GM19239 (cell line): ENCODE results near the gene C2CD4B.

Experiments
- DNase-seq: peaks from one replicate; pipeline ENCODE4 v3.0.0; 2011; ENCODE audit warnings: low spot score; ENCODE audit not compliant: insufficient read length
- FAIRE-seq: peaks from 2 replicates; lab custom pipeline; 2011; peaks lifted over from hg19 to GRCh38; lab: Jason Lieb, UNC

The C2CD4B gene

DNA sequence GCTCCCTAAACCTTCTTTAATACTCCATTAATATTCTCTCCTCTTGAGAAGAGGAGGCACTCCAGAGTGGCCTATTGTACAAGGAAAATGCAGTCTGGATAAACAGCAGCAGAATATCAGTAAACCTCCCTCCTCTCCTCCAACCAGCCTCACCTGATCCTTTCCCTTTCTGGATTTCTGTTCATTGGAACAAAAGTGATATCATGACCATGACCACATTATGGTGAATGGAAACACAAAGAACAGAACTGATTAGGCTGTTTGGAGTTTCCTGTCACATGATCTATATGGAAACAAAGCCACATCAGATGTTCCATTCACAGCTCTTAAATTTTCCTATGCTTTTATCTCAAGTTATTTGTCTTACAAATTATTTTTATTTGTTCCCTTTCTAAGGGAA, 14.6 kb downstream of the C2CD4B start:
- DNase-seq (no peak), FAIRE-seq (no peak)

DNA sequence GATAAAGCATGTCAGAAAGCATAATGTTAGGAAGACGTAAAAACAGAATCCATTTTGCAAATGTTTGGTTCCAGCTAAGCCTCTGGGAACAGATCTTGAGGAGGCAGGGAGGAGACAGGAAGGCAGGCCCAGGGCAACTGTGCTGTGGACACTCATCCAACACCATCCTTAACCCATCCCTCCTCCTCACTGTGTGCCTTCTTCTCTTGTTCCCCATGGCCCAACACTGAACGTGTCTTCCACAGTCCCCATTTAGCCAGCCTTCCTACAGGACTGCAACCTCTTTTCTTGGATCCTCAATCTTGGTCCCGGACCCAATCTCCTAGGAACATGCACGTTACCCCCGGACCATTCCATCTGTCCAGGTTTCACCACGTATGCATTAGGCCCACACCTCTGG, 15.4 kb downstream of the C2CD4B start:
- FAIRE-seq = no peak
- no peak for DNase-seq

DNA sequence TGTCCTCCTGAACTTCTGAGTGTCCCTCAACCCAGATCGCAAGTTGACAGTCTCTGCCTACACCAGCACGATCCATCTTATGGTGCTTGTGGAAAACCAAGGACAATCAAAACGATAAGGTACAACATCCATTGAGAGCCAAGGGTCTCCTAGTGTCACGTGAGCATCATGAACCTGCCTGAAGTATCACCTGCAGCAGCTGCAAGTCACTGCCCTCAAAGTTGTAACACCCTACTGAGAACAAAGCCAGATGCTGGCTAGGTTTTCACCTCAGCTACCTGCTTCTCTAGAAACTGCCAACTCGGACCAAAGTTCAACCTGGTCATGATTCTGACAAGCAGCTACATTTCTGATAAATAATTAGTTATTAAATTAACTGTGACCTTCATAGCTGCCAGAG, 17.5 kb downstream of the C2CD4B start:
- DNase-seq (no peak), FAIRE-seq (no peak)

DNA sequence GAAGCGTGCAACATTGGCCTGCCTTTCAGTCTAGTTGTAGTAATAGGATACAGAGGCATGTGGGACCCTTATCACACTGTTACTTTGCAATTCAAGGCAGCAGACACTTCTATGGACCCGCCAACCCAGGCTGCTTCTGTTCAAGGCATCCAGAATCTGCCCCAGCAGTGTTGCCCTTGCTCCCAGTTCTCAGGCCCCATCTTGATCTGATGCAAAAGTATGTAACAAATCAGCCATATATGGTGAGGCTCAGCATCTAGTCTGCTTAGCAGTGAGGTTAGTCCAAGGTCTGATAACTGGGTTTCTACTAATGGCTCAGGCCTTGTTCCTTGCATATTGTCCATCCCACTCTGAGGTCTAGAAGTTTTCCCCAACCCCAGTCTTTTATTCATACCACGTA, 17.9 kb downstream of the C2CD4B start:
- FAIRE-seq (no peak), DNase-seq (no peak)

DNA sequence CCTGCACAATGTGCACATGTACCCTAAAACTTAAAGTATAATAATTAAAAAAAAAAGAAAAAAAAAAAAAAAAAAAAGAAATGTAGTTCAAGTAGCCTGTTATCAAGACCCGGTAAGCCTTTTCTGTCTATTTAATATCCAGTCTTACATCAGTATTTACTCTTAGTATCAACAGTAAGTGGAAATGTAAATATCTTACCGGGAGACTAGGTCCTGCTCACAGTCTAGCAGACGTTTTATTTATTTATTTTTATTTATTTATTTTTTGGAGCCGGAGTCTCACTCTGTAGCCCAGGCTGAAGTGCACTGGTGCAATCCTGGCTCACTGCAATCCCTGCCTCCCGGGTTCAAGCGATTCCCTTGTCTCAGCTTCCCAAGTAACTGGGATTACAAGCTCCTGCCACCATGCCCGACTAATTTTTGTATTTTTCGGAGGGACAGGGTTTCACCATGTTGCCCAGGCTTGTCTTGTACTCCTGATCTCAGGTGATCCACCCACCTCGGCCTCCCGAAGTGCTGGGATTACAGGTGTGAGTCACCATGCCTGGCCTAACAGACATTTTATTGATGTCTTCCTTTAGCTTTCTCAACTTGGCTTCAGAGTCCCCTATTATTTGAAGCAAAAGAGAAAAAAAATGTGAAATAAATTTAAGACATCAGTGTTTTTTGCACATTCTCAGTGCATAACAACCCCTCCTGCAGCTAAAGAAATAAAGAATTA, 19.9 kb downstream of the C2CD4B start:
- FAIRE-seq (no peak), DNase-seq (no peak)

DNA sequence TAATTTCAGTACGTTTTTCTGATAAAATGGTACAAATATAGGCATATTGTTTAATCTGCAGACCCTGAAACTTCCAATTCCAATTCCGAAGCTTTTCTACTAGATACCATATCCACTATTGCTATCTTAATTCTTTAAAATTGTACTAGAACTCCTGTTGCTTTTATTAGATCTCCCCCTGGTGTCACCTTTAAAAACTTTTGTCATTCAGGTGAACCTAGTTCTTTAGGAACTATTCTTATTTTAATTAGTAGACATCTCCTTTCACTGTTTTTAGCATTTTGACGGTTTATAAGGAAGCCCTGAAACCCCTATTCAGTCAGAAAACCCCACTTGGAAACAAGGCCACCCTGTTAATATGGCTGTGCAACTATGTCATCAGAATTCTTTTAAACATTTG, 22.3 kb downstream of the C2CD4B start:
- DNase-seq = no peak
- no peak for FAIRE-seq

DNA sequence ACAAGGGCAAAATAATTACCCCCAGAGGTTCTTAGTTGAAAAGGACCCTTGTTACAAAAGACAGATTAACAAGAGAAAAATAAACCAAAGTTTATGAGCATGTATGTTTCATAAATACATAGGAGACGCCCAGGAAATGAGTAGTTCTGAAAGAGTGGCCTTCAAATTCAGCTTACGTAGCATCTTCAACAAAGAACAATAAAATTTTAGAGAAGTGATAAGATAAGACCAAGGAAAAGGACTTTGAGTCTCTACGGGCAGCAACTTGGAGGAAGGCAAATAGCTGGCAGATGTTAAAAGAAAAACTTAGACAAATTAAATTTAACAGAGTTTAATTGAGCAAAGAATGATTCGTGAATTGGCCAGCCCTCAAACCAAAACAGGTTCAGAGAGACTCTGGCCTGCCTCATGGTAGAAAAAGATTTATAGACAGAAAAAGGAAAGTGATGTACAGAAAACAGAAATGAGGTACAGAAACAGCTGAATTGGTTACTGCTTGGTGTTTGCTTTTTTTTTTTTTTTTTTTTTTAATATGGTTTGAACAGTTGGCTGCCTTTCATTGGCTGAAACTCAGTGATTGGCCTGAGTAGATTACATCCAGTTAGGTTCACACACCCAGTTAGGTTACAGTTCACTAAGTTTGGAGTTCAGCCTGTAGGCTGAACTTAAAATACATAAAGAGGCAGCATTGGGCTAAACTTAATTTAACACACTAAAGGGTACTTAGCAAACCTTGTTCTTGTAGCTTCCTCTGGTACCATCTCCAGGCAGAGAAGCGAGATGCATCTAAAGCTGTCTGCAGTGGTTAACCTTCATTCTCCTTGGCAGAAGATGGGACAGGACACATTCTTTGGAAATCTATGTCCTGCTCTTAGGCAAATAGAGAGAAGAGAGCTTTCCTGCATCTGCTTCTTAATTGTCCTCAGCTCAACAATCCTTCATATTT, 23.2 kb downstream of the C2CD4B start:
- DNase-seq (no peak), FAIRE-seq (no peak)

DNA sequence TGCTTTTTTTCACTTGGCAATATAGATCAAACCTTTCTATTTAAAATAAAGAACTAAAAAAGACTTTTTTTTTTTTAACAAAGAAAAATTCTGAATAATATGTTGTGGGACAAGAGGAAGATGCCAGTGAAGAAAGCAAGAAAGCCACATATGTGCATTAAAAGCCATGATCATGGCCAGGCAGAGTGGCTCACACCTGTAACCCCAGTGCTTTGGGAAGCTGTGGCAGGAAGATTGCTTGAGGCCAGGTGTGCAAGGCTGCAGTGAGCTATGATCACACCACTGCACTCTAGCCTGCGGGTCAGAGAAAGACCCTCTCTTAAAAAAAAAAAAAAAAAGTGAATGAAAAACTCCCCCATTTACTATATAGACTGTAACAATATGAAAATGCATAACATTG, 23.9 kb downstream of the C2CD4B start:
- no peak for FAIRE-seq
- DNase-seq = no peak

DNA sequence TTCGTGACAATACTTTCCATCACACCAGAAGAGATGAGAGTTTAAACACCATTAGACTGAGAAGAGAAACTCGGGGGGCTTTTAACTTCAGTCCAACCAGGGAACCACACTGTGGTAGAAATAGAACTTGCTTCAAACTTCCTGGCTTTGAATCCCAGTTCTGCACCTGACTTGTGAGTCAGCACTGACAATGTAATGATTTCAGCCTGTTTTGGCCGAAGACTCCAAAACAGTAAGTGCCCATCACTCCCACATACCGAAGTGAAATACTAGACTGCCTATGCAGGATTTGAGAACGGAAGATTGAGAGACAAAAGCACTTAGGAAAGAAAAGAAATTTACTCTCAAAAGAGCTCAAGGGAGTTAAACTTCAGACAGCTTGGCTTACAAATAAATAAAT, 27.0 kb downstream of the C2CD4B start:
- FAIRE-seq (no peak), DNase-seq (no peak)

DNA sequence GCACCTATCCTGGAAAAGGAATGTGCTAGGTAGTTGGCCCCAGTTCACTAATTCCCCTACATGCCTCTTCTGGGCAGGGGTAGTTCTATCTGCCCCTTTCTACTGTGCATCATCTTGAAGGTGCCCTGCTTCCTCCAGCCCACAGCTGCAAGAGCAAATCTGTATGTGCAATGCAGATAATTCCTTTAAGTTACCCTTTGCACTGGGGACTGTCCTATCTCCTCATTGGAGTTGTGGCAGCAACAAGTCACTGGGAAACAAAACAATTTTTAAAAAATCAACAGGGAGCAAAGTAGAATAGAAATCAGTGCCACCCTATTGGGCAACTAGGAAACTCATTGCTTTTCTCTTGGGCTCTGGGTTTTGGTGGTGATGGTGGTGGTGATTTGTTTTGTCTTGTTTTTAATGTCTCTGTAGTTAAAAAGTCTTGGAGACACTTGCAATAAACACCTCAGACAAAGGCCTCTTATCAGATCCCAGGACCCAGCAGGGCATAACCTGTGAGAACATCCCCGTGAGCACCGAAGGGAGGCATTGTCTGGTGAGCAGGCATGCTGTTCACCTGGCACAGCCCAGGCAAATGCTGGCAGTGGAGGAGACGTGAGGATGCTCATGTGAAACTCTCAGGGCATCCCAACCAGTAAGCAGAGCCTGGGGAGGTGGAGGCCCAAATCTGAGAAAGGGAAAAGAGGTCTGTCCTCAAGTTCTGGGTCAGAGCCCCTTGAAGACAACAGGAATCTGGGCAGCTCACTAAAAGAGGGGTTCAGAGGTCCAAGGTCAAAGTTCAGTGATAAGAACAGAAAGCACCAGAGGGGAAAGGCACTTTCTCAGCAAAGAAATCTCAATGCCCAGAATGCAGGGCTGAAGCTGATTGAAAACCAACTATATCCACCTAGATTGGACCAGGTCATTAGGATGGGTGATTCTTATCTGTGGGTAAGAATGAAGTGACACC, 27.9 kb downstream of the C2CD4B start:
- DNase-seq = no peak
- FAIRE-seq = no peak

DNA sequence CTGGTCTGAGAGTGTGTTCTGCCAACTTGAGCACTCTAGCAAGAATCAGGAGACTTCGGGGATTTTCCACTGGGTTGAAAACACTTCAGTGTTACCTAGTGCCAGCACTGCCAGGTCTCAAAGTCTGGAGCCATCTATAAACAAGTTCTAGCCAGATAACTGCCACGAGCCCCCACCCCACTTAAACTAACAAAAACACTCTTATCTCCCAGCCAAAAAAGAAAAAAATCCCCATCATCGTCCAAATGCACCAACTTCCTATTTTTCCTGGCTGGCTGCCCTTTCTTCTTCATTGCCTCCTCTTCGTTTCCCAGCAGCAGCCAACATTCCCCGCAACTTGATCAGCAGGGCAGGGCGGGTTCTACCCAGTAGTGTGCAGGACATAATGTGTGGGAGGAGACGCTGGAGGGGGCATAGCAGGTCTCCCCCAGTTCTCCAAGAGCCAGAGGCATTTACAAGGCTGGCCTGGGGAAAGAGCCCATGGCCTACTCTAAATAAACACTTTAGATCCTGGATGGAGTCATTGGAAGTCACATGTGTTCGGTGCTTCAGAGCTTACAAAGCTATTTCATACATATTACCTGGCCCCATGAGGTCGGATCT, 29.5 kb downstream of the C2CD4B start:
- FAIRE-seq (no peak), DNase-seq (no peak)

DNA sequence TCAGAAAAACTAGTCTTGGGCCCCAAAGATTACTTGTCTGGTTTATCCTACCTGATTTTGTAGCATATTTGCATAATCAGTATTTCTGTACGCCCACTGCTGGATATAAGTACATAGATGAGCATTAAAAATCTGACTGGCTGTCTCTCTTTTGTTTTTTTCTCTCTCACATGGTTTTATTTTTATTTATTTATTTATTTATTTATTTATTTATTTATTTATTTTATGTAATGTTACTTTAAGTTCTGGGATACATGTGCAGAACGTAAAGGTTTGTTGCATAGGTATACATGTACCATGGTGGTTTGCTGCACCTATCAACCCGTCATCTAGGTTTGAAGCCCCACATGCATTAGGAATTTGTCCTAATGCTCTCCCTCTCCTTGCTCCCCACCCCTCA, 31.9 kb downstream of the C2CD4B start:
- DNase-seq (no peak), FAIRE-seq (no peak)

DNA sequence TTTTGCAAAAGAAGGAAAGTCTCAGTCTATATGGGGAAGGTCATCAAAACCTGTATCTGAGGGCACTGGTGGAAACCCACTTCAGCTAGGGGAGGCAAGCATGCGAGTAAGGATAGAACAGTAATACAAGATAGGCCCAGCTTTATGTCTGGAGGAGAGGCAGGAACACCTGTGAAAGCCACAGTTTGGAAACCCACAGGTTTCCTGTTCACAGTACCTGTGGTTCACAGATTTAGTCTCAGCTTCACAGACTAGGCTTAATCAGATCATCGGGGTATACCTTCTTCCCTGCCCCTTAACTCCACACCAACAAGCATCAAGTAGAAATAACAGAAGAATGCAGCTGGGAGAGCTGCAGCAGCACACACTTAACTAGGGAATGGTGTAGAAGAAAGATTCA, 36.2 kb downstream of the C2CD4B start:
- no peak for FAIRE-seq

DNA sequence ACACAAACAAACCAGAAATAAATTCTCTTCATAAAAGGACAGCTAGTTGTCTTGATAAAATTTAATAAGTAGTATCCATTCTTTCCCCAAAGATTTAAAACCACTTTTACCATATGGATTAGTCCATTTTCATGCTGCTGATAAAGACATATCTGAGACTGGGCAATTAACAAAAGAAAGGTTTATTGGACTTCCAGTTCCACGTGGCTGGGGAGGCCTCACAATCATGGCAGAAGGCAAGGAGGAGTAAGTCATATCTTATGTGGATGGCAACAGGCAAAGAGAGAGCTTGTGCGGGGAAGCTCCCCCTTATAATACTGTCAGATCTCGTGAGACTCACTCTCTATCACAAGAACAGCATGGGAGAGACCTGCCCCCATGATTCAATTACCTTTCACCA, 38.7 kb downstream of the C2CD4B start:
- no peak for FAIRE-seq
- DNase-seq = no peak

More for the DNA sequence above, 36.2 kb downstream of the C2CD4B start:
- DNase-seq = no peak

DNA sequence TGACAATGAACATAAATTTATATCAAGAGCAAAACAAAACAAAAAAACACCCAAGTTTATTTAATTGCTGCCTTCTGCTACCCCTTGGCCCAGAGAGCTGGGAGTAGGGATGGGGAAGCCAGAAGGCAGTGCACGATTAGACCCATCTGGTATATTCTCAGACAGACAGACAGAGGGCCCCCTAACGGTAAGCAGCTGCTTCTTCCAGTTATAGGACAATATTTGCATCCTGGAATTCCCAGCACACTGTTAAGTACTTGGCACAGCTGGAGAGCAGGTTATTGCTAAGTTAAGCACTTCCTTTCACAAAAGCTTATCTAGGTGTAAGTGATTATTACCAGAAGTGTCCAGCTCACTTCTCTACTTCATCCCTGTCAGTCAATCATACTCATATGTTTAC, 39.3 kb downstream of the C2CD4B start:
- no peak for DNase-seq
- FAIRE-seq = peak; percentile 35

DNA sequence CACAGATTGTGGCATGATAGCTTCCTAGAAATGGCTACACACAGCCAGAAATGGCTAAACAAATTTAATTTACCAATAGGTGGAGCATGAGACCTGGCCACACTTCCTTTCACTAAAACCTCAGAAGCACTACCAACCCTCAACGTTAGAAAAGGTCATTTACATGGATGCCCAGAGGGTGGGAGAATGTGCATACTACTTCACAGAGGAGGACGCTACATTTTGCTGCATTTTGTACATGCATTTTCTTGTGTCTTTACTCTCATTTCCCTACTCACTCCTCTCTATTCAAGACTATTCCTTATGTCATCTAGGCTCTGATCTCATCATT, 40.1 kb downstream of the C2CD4B start:
- FAIRE-seq (peak; percentile 47), DNase-seq (no peak)

DNA sequence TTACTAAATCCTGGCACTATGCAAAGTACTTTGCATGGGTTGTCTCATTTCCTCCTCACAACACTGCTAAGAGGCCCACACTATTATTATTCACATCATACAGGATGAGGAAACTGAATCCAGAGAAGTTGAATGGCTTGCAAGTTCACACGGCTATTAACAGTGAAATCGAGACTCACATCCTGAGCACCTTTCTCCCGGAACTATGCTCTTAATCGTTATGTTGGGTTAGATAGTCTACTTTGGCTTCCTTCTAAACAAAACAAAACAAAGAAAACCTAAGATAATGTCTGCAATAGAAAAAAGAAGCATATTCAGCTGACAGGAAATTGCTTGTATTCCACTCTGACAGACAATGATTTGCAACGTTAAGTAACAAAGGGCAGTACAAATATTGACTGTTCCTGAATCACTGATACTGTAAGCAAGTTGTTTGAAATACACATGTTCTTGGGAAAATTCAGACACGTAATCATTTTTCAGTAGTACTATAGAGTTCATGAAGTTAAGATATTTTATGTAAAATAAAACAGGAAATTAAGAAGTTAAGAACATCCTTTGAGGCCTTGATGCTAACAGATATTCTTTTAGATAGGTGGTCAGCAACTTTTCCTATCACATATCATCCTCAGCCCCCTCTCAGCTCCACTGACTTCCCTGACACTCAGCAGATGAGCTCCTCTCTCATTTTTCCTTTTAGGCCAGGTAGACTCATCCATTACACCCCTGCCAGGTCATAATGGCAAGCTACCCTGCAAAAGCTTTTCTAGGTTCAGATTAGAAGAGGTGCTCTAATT, 40.7 kb downstream of the C2CD4B start:
- no peak for DNase-seq
- no peak for FAIRE-seq

DNA sequence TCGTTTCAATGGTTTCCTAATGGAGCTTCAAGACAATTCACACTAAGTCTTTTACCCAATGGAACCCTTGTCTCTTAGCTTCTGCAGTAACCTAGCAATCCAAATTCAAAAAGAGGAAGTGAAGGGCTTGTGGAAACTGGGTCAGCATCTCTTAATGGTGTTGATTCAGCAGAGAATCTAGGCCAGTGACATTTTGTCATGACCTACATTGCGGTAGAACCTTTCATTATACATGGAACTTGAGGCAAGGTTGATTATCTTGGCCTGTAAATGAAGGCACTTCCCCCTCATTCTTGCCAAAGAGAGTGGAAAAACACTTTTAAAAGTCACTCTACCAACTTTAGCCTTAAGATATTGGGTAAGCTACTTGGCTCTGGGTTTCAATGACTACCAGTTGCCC, 42.8 kb downstream of the C2CD4B start:
- no peak for FAIRE-seq

DNA sequence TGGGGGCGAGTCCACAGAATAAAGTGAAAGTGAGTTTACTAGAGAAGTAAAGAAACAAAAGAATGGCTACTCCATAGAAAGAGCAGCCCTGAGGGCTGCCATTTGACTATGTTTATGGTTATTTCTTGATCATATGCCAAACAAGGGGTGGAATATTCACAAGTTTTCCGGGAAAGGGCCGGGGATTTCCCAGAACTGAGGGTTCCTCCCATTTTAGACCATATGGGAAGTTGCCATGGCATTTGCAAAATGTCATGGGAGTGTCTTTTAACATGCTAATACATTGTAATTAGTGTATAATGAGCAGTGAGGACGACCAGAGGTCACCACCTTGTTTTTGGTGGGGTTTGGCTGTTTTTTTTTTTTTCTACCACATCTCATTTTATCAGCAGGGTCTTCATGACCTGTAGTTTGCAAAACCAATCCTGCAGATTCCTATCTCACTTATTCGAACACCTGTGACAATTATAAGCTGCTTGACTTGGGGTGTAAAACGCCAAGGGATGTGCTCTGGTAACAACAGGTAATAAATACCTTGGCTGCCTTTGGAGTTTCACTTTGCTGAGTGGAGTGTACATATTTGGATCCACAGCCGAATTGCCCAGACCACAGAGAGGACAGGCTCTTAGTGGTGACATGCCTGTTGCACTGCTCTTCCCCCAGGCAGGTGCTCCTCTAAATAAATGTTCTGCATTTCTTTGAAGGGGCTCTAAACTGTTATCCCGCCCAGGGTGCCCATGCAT, 43.6 kb downstream of the C2CD4B start:
- FAIRE-seq (no peak), DNase-seq (no peak)

More for the DNA sequence above, 42.8 kb downstream of the C2CD4B start:
- DNase-seq = no peak
